NCI-H2196 treated with DMSO at 0.1 percent for 48 hours (cell line): ENCODE measurements around the gene CHCHD4.
A peak's percentile ranks its signal among the peaks of the same experiment; 100 is the strongest.

Experiments
- DNase-seq: peaks from one replicate; lab custom pipeline; 2025; ENCODE audit not compliant: unreplicated experiment; lab: John Stamatoyannopoulos, UW

The CHCHD4 gene

DNA sequence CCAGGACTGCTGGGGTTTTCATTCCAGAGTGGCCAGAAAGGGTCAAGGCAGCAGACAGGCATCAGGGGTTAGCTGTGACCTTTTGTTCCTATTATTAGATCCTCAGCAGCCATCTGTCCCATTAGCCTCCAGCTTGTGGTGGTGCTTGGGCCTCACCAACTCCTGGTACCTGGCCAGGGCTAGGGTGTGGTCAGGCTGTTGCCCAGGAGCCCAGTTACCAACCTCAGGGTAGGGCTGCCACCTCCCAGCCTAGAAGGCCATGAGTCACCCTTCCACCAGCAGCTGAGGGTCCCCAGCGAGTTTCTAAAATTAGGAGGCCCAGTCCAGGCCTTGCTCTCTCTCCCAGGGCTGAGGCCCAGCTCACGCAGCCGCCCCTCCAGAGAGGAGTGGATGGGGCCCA is 12.3 kb upstream of the CHCHD4 start:
- no peak for DNase-seq

DNA sequence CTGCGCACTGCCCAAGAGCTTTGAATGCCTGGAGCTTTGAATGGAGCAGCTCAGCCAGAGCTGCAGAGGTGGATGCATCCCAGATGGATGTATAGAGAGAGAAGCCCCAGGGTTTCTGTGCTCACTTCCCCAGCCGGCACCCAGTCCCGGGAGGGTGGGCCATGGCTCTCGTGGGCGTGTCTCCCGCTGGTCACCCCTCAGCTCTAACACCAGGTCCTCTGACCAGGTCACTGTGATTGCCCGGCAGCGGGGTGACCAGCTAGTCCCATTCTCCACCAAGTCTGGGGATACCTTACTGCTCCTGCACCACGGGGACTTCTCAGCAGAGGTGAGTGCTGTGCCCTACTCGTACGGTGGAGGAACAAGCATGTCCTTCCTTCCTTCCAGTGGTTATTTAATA is 10.9 kb upstream of the CHCHD4 start:
- no peak for DNase-seq

DNA sequence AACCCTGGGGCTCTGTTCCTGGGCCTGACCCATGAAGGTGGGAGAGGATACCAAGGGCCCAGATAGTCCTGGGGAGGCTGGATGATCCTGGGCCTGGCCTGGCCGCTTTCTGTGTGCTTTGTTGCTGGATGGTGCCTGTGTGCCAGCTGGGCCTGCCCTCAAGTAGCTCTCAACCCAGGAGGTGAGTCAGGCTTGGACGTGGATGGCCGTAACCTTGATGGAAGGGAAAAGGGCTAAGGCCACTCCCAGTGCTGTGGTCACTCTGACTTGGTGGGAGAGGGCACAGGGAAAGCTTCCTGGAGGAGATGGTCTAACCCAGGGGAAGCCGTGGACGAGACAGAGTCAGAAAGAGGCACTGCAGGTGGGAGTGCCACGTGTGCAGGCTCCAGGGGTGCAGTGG is 9.6 kb upstream of the CHCHD4 start:
- no peak for DNase-seq

- no peak for DNase-seq
These were observed 9.2 kb upstream of the CHCHD4 start for GRCh38 chr3:14133876-14134275.

GRCh38 chr3:14133188-14133800 is 8.6 kb upstream of the CHCHD4 start:
- no peak for DNase-seq

GRCh38 chr3:14132689-14133088 is 8.0 kb upstream of the CHCHD4 start:
- DNase-seq, result no peak

DNA sequence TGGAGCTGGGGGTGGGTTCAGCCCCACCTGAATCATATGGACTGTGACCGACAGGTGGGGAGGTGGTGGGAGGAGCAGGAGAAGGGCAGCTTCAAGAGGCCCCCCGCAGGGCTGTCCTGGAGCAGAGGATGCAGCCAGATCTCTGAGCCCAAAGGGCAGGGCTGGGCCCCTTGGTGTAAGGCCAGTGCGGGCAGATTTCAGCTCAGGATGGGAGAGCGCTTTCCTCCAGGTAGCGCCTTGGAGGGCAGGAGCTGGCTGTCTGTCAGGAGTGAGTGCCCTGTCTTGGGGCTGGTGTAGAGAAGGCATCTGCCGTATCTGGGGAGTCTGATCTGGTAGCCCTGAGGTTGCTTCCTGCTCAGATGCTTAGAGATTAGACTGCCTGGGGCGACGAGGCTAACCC is 7.5 kb upstream of the CHCHD4 start:
- DNase-seq, result no peak

DNA sequence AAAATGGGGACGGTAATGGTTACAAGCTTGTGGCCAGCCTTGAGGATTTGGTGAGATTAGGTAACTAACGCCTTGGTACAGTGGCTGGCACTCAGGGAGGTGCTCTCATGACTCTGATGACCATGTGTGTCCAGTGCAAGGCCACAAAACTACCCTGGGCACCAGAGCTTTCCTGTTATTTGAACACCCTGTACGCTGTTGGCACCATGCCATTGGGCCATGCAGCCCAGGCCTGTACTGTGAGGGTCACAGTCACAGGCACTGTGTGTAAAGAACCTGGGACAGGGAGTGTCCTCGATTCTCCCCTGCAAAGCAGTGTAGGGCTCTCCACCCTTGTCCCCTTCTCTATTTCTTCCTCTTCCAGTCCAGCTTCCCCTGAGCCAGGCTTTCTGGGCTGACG is 6.5 kb upstream of the CHCHD4 start:
- no peak for DNase-seq

- no peak for DNase-seq
These were observed 6.0 kb upstream of the CHCHD4 start for GRCh38 chr3:14130707-14131106.

GRCh38 chr3:14130230-14130629 is 5.6 kb upstream of the CHCHD4 start:
- DNase-seq, result no peak

GRCh38 chr3:14129296-14129695 is 4.6 kb upstream of the CHCHD4 start:
- DNase-seq, result no peak

- no peak for DNase-seq
These were observed 4.1 kb upstream of the CHCHD4 start for GRCh38 chr3:14128724-14129123.

- DNase-seq, result no peak
These were observed 3.0 kb upstream of the CHCHD4 start for GRCh38 chr3:14127516-14128161.

DNA sequence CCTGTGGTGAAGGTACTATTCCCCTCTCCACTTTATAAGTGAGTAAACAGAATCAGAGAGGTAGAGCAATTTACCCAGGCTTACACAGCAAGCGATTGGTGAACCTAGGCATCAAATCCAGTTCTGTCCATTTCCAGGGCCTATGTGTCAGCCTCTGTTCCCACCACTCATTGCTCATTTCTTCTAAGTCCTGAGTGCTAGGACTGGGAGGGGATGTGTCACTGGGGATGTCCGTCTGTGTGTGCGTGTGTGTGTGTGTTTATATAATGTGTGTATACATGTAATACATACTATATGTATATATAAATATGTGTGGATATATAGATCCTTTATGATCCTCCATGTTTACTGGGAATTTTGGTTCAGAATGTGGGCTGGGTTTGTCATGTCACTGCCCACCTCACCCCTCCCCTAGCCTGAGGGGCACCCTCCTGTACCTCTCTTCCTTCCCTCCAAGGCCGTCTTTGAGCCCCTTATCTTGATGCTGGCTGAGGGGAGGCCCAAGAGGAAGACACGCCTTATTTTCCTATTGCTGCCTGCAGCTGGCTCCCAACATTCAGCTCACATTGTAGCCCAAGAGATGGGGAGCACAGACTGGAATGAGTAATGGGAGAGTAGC is 2.3 kb upstream of the CHCHD4 start:
- DNase-seq, result no peak

DNA sequence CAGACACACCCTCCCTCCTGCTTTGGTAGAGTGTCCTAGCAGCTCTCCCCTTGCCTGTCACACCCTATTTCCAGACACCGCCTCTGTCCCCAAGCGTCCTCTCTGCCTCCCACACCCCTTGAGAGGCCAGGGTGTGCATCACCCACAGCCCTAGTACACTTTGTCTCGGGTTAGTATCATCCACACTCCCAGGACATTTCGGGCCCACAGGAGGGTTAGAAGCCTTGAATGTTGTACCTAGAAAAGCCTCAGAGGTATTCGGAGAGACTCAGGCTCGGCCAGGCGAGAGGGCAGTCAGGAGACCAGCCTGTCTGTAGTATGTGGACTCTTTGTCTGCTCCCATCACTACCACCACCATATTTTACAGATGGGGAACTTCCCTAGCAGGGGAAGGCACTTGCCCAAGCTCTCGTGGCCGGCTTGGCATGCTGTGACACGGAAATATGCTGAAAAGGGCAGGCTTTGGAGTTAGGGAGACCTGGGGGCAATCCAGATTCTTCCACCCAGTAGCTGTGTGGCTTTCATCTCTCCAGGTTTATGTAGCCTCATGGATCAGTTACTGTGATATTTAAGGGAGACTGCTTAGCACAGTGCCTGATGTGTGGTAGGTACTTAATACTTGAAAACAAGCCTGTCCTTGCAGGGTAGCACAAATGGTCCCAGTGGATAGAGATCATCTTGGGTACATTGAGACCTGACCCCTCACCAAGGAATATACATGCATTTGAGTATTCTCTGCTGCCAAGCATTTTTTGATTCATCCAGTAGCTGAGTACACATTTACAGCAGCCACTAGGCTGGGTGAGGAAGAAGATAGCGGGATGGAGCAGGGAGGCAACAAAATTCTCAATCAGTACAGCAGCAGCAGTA is 1.6 kb upstream of the CHCHD4 start:
- no peak for DNase-seq

DNA sequence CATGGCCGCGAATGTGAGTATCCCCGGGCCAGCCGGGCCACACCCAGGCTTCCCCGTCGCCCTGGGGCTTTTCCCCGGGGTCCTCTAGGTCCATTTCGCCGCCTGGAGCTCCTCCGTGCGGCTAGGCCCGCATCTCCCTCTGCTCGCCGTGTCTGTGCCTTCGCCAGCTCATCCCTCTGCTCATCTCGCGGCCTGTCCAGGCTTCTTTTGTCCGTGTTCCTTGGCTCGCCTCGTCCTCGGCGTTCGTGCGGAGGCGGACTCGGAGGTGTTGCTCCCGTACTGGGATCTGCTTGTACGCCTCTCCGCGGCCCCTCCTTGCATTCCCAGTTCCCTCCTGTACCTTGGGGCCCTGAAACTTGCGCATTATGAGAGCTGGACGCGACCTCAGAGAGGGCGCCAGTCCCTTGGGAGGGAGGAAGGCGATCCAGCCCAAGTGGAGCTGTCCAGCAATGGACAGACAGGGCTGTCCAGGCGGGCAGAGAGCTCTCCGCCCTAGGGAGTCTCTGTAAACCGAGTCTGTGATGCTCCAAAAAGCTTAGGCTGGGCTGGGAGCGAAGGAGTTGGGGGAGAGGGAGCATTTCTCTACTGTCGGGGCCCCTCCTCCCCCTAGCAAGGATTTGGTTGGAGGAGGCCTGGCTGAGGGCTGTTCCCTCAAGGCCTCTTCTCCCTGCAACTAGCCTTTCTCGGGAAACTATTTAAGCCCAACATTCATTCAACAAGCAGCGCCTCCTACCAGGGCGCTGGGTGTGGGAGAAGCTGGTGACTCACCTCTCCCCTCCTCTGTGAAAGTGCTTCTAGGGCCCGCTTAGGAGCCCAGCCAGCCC is 735 bp upstream of the CHCHD4 start:
- peak; percentile 3 for DNase-seq

GRCh38 chr3:14124223-14124614 is 451 bp downstream of the CHCHD4 start:
- no peak for DNase-seq

- DNase-seq, result no peak
These were observed 1.1 kb downstream of the CHCHD4 start for GRCh38 chr3:14123308-14124222.

DNA sequence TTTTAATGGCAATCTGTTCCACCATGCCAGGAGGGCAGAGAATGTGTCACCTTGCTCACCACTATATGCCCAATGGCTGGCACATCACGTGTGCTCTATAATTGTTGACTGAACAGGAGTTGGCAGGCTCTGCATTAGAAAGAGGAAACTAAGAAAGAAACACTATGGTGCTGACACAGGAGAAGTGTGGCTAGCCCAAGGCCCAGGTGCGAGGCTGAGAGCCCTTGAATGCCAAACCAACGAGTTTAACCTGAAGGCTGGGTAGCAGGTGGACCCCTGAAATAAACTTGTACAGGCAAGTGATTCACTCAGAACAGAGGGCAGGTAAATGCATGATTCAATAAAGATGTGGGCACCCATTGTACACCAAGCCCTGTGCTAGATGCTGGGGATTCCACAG is 2.4 kb downstream of the CHCHD4 start:
- DNase-seq, result no peak

DNA sequence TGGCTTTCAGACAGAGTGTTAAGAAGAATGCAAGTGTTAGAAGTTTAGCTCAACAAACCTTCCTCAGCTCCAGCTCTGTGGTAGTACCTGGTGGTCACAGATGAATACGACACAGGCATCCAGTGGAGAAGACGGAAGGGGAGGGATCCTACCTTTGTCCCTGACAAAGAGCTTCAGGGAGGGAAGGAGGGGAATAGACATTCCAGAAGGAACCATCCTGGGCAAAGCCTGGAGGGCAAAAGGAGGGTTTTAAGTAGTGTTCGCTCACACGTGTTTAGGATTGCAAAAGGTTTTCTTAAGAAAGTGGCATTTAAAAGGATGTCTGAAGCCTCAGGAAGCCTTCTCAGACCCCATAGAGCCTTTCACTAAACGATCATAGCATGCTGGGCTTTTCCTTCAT is 2.8 kb downstream of the CHCHD4 start:
- no peak for DNase-seq
